Prostate gland (tissue), 2 donors: Measurements from ENCODE around the gene AFF2.

Experiments used
- CTCF ChIP-seq, 4 experiments: fragments of 200-600 bp in 2 of 4; fragments of 450-650 bp in 2 of 4; sonication (generic) in 2 of 4; IDR thresholded peaks; 1 replicate in 3 of 4; 2 replicates in 1 of 4; pipeline ENCODE4 v1.5.1; 2016 to 2019; ENCODE audit warnings: antibody characterized with exemption in 4 of 4, mild to moderate bottlenecking in 2 of 4, moderate library complexity in 2 of 4
- POLR2A ChIP-seq: fragments of 450-650 bp; IDR thresholded peaks from one replicate; pipeline ENCODE4 v1.6.1; 2016; ENCODE audit warnings: antibody characterized with exemption, mild to moderate bottlenecking
- POLR2AphosphoS5 ChIP-seq: sonication (generic); formaldehyde crosslinking; IDR thresholded peaks from one replicate; pipeline ENCODE4 v1.6.1; 2017; ENCODE audit warnings: antibody characterized with exemption

GRCh38 chrX:148643460-148643859, 143.0 kb downstream of the AFF2 start:
- no peak for TF ChIP-seq CTCF (IDR thresholded peaks at IDR 0.05)
- no peak for TF ChIP-seq POLR2A
- no peak for TF ChIP-seq POLR2AphosphoS5
